Measurements from ENCODE around the gene SPIRE1.
A peak's percentile ranks its signal among the peaks of the same experiment; 100 is the strongest.
"Not testable (repeated sequence)": the region's sequence is repeated elsewhere in the genome, so short reads cannot be mapped to it uniquely, and the experiment has no call there.

The SPIRE1 gene

DNA sequence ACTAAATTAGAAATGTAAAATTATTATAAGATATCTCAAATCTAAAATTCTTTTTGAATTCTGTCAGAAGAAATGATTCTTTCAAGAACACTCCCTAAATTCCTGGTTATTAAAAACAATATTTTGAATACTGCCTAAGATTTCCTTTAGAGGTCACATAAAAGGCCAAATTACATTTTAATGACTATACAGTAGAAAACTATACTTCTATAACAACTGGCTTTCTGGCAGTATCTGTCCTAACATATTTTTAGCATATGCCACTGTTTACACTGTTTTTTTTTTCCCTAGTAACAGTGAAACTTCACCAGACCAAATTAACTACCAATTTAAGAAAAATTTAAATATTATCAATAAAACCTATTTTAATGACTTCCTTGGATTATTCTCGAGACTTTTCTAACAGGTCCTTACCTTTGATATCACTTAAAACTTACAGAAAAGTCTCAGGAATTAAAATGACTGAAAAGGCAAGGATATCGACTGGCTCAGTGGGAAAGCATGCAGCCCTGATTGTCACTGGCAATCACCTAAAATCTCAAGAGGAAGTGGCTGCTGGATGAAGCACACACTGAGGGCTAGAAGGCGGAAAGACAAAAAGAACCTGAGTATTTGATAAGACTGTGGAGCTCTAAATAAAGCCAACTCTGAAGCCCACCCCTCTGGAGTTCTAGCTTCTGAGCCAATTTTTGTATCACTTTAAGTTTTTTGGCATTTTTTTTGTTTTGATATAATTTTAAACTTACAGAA is 59.6 kb downstream of the SPIRE1 start:
- DNase-seq (ENCODE audit: low spot score), result peak; percentile 46

DNA sequence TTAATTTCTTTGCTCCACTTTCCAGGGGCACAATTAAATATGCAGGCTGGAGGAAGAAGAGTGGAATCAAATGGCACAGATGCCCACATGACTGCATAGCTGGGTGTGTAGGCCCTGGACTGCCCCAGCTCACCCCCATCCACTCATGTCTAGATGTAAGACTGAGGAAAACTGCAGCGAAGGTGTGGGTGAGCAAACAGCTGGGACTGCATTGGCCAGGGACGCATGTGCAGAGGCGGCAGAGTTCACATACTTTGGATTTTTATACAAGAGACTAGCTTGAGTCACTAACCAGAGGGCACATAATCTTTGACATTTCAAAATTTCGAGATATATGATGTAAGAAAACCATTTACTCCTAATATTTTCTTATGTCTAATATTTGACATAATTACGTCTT is 60.1 kb downstream of the SPIRE1 start:
- peak; percentile 91 for DNase-seq (ENCODE audit: low spot score)

DNA sequence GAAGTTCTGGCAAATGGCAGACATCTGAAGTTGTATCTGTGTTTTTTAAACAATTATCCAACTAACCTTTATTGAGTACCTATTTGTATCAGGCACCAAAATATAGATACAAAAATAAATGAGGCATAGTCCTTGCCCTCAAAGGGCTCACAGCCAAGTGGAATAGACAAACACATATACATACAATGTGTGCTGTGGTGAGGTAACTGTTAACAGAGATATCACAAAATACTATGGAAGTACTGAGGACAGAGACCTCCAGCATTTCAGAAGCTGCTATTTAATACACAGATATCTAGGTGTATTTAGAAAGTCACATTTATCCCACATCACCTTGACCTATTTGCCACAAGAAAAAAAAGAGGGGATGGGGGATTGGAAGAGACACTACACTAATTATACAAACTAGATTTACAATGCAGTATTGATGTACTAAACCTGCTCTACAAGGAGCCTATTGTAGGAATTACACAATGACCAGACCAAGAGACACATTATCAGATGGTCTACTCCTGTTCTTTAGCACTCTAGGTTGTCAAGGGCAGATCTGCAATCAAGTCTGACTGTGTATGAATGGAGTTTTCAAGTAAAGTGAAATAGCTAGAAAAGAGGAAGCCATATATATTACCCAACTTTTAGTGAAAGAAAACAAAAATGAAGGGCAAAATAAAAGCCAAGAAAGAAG is 62.2 kb downstream of the SPIRE1 start:
- DNase-seq (ENCODE audit: low spot score), result no peak

DNA sequence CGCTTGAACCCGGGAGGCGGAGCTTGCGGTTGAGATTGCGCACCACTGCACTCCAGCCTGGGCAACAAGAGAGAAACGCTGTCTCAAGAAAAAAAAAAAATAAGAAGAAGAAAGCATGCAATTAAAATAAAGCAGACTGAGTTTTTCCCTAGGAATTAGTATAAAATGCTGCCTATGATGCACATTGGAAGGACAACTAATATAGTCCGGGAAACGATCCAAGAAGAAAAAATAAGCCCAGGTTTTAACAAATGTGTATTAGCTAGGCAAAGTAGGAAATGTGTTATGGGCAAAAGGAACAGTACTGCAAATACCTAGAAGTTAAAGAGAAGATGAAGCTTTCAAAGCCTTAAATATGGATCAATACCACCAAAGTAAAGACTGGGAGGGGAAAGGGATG is 64.0 kb downstream of the SPIRE1 start:
- DNase-seq (ENCODE audit: low spot score), result no peak

DNA sequence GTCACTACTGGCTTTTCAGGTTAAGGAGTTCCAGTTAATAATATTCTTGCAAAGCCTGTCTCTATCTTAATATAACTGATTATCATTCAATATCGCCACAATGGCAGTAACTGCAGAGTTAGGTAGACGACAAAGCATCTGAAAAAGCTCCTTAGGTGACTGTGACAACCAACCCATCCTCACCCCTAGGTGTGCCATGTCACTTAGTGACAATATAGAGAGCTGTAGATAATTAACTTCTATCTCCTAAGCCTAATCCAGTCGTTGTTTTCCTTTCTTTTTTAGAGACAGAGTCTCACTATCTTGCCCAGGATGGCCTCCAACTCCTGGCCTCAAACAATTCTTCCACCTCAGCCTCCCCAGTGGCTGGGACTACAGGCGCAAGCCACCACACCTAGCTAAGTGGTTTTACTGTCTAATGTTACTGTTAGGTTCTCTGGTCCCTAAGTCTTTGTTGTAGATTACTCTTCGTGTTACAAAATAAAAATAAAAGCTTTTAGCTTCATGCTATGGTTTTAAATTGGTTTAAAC is 65.2 kb downstream of the SPIRE1 start:
- DNase-seq (ENCODE audit: low spot score), result peak; percentile 6

DNA sequence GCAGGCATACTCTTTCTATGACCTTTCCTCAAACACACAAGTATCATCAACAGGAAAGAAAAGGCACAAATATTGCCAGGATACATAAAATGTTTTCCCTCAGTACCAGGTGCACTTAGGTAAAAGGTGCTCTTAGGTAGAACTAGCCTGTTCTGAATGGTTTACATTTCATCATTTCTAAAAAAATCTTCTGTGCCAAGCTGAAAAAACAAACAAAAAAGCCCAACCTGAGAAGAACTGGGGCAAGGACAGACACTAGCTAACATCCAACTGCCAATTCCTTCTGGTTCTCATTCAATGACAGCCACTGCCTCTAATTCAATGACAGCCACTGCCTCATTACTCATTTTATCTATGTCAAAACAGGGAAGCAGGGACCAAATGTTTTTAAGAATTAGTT is 68.5 kb downstream of the SPIRE1 start:
- no peak for DNase-seq (ENCODE audit: low spot score)

DNA sequence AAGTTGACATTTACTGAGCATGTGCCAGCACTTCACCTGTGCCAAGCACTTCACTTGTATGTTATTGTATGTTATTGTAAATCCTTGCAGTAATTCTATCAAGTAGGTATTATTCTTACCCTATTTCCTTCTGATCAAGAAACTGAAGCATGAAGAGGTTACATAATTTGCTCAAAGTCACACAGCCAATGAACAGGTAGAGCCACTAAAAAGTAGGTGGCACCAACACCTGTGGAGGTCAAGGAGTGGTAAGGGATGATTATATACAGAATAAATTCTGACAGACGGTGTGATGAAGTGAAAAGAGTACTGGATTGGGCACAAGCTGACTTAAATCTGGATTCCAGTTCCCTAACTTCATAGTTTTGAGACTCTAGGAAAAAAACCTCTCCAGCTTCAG is 71.0 kb downstream of the SPIRE1 start:
- no peak for DNase-seq (ENCODE audit: low spot score)

DNA sequence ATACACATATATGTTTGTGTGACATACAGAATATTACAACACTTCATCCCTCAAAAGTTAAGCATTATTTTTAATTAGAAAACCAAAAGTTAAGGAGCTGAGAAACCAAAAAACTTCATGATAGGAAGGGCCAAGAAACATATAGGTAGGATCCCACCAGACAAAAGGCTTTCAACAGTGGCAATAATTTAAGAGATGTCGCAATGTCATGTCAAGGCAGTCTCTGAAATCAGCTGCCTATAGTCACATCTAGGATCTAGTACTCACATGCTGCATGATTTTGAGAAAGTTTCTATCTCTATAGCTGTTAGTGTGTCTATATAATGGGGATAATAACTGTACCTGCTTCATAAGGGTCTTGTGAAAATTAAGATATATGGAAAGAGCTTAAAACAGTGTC is 72.7 kb downstream of the SPIRE1 start:
- no peak for DNase-seq (ENCODE audit: low spot score)

DNA sequence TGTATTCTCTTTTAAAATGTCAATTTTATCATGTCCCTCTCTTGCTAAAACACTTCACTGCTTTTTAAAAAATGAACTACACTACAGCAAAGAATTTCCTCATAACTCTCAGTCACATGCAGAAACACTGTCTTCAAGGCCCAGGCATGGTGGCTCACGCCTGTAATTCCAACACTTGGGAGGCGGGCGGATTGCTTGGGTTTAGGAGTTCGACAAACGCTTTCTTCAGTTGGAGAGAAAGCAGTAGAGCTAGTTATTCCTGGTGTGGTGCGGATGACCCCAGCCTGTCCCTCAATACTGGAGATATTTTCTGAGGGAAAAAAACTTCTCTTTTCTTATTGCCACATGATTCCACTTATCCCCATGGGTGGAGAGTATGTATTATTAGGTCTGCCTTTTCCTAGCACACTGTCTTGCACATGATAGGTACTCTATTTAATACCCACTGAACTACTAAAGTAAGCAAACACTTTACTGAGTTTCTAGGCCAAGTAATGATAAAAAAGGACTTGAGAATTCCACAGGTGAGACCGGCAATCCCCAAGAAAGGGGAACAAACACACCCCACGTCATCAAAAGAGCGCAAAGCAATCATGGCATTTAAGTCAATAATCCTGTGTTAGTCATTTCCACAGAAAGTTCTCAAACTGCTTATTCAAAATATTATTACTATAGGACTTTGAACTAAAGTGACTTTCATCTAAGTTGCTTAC is 77.1 kb downstream of the SPIRE1 start:
- no peak for DNase-seq (ENCODE audit: low spot score)

DNA sequence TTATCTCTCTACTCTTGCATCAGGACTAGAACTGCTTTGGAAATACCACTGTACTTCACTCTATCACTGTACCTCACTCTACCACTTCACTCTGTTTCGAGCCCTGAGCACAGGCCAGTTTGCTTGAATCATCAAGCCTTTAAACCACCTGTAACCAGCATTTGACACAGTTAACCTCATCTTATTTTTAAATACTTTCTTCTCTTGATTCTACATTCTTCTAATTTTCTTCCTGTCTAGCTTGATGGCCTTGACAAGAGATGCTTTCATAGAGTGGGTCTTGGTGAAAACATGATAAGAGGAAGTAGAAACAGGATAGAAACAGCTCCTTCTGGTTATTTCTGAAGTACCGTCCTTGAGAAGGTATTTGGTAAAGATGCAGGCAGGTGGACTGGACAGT is 78.1 kb downstream of the SPIRE1 start:
- no peak for DNase-seq (ENCODE audit: low spot score)

DNA sequence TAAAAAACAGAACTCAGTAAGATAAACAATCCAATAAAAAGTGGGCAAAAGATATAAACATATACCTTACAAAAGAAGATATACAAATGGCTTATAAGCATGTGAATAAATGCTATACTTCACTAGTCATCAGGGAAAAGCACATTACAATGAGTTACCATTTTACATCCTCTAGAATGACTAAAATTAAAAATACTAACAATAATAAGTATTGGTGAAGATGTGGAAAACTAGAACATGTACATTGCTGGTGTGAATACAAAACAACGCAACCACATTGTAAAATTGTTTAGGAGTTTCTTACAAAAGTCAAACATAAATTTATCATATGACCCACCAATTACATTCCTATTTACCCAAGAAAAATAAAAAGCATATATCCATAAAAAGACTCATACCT is 80.1 kb downstream of the SPIRE1 start:
- no peak for DNase-seq (ENCODE audit: low spot score)

DNA sequence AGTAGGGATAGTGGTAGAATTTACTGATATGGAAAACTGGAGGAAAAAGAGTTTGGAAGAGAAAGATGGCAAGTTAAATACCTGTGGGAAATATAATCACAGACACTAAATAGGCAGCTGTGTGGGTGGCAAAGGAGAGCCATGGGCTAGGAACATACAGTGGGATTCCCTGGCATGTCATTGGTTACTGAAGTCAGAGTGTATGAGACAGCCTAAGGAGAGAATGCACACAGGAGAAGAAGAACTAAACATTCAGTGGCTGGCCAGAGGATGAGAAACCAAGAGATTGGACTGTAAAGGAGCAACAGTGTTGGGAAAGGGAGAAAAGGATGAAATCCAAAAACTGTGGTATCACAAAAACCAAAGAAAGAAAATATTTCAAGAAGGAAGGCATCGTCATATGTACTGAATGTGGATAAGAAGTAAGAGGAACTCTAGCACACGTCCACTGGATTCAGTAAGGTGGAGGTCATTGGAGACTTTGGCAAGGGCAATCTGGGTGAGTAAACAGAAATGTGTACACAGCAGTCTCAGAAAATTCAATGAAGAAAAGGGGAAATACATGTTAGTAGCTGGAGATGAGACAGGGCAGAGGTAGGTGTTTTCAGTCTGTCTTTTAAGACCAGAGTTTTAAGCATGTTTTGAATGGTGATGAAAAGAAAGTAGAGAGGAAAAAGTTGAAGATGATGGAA is 83.3 kb downstream of the SPIRE1 start:
- DNase-seq (ENCODE audit: low spot score), result no peak

DNA sequence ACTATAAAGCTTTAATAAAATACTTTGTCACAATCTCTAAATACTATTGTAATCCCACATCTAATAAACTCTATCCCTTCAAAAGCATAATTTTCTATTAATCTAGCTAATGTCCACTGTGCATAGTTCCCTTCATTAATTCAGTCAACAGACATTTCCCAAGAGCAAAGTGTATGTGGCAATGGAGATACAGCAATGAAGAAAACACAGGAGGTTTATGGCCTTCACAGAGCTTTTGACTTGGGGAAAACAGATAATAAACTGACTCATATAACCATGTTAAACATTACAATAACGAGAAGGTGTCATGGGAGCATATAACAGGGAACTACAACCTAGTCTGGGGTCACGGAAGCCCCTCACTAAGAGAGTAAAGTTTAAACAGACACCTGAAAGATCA is 86.3 kb downstream of the SPIRE1 start:
- DNase-seq (ENCODE audit: low spot score), result no peak

DNA sequence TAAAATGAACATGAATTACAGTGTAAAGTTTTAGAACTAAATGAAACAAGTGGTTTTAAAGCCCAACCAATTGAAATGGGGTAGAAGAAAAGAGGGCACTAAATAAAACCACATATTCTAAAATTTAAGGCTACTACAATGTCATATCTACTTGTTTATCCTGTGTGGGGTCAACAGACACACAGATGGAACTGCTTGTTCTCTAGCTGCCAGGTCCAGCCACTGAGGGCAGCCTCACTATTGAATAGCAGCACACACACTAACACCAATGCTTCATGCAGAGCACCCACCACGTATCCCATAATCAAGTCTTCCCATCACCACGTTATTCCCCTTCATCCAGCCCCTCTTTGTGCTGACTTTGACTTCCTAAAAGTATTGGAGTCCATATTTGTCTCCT is 88.1 kb downstream of the SPIRE1 start:
- DNase-seq (ENCODE audit: low spot score), result no peak

DNA sequence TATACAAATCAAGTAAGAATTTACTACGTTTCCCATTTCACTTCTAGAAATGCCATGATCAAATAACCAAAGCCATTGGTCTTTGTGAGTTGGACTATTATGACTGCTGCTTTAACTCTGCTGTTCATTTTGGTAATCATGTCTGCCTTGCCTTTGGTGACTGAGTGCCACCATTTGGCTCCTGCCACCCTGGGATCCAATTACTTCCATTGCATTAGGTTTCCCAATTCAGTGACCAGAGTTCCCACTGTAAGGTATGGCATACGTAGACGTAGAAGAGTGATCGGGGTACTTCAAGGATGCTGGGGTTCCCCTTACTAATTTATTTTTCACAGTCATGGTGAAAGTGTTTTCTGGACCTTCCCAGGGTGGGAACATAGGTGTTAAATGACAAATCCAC is 90.1 kb downstream of the SPIRE1 start:
- peak; percentile 16 for DNase-seq (ENCODE audit: low spot score)

DNA sequence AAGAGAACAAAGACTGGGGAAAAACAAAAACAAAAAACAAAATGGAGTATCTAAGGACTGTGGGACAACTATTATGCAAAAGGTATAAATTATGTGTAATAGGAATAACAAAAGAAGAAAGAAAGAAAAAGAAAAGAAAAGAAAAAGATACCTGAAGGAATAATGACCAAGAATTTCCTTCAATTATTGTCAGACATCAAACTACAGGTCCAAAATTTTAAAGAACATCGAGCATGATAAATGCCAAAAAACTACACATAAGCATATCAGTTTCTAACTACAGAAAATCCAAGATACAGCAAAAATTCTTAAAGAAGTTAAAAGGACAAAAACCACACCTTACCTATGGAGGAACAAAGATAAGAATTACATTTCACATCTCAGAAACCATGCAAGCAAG is 93.0 kb downstream of the SPIRE1 start:
- DNase-seq (ENCODE audit: low spot score), result no peak

DNA sequence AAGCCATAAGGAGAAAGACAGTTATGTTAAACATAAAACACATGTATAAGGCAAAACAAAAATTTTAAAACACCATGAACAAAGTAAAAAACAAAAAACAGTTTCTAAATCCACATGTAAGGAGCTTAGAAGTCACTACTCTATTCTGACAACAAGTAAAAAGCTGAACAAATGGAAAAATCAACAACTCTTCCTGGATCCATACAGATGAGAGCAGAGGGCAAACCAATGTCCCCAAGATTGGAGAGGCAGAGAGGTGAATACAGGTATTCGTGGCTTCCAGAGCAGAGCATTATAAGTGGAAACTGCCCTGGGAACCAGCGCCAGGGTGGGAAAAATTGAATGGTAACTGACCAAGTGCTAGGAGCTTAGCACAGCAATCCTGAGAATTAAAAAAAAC is 93.5 kb downstream of the SPIRE1 start:
- DNase-seq (ENCODE audit: low spot score), result no peak

DNA sequence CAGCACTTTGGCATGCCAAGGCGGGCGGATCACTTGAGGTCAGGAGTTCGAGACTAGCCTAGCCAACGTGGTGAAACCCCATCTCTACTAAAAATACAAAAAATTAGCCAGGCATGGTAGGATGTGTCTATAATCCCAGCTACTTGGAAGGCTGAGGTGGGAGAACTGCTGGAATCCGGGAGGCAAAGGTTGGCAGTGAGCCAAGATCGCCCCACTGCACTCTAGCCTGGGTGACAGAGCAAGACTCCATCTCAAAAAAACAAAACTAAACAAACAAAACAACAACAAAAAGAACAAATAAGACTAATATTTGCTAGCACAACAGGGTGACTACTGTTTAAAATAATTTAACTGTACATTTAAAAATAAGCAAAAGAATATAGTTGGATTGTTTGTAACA is 97.3 kb downstream of the SPIRE1 start:
- not testable (repeated sequence) for DNase-seq (ENCODE audit: low spot score)

DNA sequence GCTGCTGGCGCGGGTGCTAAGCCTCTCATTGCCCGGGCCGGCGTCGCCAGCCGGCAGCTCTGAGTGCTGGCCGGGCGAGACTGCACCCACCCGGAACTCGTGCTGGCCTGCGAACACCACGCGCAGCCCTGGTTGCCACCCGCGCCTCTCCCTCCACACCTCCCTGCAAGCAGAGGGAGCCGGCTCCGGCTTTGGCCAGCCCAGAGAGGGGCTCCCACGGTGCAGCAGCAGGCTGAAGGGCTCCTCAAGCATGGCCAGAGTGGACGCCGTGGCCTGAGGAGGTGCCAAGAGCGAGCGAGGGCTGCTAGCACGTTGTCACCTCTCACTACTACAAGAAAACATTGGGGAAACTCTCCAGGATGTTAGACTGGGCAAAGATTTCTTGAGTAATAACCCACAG is 98.6 kb downstream of the SPIRE1 start:
- no peak for DNase-seq (ENCODE audit: low spot score)

DNA sequence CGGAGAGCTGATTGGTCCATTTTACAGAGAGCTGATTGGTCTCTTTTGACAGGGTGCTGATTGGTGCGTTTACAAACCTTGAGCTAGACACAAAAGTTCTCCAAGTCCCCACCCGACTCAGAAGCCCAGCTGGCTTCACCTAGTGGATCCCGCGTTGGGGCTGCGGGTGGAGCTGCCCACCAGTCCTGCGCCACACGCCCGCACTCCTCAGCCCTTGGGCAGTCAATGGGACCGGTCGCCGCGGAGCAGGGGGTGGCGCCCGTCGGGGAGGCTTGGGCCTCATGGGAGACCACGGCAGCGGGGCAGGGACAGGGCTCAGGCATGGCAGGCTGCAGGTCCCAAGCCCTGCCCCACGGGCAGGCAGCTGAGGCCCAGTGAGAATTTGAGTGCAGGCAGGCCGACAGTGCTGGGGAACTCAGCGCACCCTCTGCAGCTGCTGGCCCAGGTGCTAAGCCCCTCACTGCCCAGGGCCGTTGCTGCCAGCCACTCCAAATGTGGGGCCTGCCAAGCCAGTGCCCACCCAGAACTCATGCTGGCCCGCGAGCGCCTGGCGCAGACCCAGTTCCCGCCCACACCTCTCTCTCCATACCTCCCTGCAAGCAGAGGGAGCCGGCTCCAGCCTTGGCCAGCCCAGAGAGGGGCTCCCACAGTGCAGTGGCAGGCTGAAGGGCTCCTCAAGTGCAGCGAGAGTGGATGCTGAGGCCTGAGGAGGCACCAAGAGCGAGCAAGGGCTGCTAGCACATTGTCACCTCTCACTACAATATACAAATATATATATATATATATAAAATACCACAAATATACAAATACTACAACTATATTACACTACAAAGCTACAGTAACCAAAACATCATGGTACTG is 100.7 kb downstream of the SPIRE1 start:
- no peak for DNase-seq (ENCODE audit: low spot score)

DNA sequence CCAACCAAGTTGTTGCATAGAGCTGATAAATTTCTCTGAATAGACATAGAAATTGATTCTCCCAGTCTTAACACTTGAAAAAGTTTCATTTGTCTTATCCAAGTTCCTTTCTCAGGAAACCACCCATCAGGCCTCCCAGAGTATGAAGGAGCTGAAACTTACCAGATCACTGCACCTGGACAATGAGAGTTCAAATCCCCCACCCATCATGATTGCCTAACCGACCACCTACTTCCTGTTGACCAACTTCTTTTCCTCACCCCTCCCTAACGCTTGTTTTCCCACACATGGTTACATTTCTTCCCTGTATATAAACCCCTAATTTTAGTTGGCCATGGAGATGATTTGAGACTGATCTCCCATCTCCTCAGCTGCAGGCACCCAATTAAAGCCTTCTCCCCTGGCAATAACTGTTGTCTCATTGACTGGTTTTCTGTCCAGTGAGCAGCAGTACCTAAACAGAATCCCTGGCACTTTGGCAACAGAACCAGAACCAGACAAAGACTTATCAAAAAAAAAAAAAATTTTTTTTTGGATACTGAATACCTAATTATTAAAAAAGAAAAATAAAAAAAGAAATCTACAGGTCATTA is 103.0 kb downstream of the SPIRE1 start:
- peak; percentile 11 for DNase-seq (ENCODE audit: low spot score)

All from kidney tubule cell (primary cell).